ENCODE results near the gene GIPR. TPM values are rescaled to one million over a fixed set of nuclear protein-coding genes. Genes with fewer than 3 reads are reported as not detected.
"Not testable (repeated sequence)": the region's sequence is repeated elsewhere in the genome, so short reads cannot be mapped to it uniquely, and the experiment has no call there.

GIPR gene
- total RNA-seq, 1 donor from 2014 or later: 0.52 TPM

DNA sequence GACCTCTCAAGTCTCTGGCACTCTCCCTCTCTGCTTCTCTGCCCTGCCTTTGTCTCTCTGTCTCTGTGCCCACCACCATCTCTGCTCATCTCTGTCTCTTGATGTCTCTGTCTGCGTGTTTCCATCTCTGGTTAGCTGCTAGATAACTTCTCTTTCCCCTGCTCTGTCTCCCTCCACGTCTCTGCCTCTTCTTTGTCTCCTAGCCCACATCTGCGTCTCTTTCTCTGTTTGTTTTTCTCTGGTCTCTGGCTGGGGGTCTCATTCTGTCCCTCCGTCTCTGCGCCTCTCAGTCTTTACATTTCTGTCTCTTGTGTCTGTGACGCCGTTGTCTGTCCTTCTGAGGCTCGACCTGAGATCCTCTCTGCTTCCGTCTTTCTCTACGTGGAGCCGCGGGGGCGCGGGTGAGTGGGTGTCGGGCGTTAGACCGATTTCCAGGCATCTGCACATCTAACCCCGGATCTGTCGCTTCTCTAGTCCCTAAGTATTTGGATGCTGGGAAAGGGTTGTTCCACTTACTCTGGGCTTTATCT lies 386 bp downstream of the GIPR start:
- H3K9ac ChIP-seq (ENCODE audit: low read depth in 1 of 3, low read length in 3 of 3): no peak overlapping the region
- no peak overlapping the region for H3K27ac ChIP-seq (ENCODE audit: low read depth, low read length)
- H3K9me3 ChIP-seq (ENCODE audit: control insufficient read depth in 3 of 3, low read length in 3 of 3): no peaks in the 10 kb centered on the region
- no peaks in the 10 kb centered on the region for H3K36me3 ChIP-seq (ENCODE audit: control insufficient read depth in 3 of 3, insufficient read depth in 3 of 3, low read length in 3 of 3)
- H3K27me3 ChIP-seq (ENCODE audit: control insufficient read depth in 3 of 3, insufficient read depth in 3 of 3, low read length in 3 of 3): peaks cover 60 to 70% (median 66%) of the 10 kb centered on the region in 3 donors
- H3K4me3 ChIP-seq (ENCODE audit: low read length in 3 of 3): peak overlapping the region; percentile 0 to 52 (median 4)
- peaks cover 8 to 15% (median 14%) of the 10 kb centered on the region in 3 donors for H3K4me1 ChIP-seq (ENCODE audit: control insufficient read depth in 3 of 3, insufficient read depth in 3 of 3, low read length in 3 of 3)

- peaks cover 52 to 69% (median 58%) of the 10 kb centered on the region in 3 donors for H3K27me3 ChIP-seq (ENCODE audit: control insufficient read depth in 3 of 3, insufficient read depth in 3 of 3, low read length in 3 of 3)
Measured at GRCh38 chr19:45670670-45671453, 2.8 kb downstream of the GIPR start.

GRCh38 chr19:45674946-45675345 lies 6.9 kb downstream of the GIPR start:
- Histone ChIP-seq H3K27me3 (ENCODE audit: control insufficient read depth in 3 of 3, insufficient read depth in 3 of 3, low read length in 3 of 3) (peaks cover 47 to 58% (median 47%) of the 10 kb centered on the region in 3 donors), H3K36me3 (ENCODE audit: control insufficient read depth in 3 of 3, insufficient read depth in 3 of 3, low read length in 3 of 3) (no peaks in the 10 kb centered on the region), H3K9ac (ENCODE audit: low read depth in 1 of 3, low read length in 3 of 3) (no peak overlapping the region), H3K4me1 (ENCODE audit: control insufficient read depth in 3 of 3, insufficient read depth in 3 of 3, low read length in 3 of 3) (peaks cover 11 to 12% (median 11%) of the 10 kb centered on the region in 3 donors), H3K9me3 (ENCODE audit: control insufficient read depth in 3 of 3, low read length in 3 of 3) (no peaks in the 10 kb centered on the region), H3K4me3 (ENCODE audit: low read length in 3 of 3) (no peak overlapping the region), H3K27ac (ENCODE audit: low read depth, low read length) (no peak overlapping the region)

More at GRCh38 chr19:45670670-45671453, 2.8 kb downstream of the GIPR start:
- peaks cover 8 to 15% (median 14%) of the 10 kb centered on the region in 3 donors for H3K4me1 ChIP-seq (ENCODE audit: control insufficient read depth in 3 of 3, insufficient read depth in 3 of 3, low read length in 3 of 3)
- H3K9ac ChIP-seq (ENCODE audit: low read depth in 1 of 3, low read length in 3 of 3): no peak overlapping the region
- H3K4me3 ChIP-seq (ENCODE audit: low read length in 3 of 3): no peak overlapping the region
- no peaks in the 10 kb centered on the region for H3K36me3 ChIP-seq (ENCODE audit: control insufficient read depth in 3 of 3, insufficient read depth in 3 of 3, low read length in 3 of 3)
- no peak overlapping the region for H3K27ac ChIP-seq (ENCODE audit: low read depth, low read length)
- H3K9me3 ChIP-seq (ENCODE audit: control insufficient read depth in 3 of 3, low read length in 3 of 3): no peaks in the 10 kb centered on the region

DNA sequence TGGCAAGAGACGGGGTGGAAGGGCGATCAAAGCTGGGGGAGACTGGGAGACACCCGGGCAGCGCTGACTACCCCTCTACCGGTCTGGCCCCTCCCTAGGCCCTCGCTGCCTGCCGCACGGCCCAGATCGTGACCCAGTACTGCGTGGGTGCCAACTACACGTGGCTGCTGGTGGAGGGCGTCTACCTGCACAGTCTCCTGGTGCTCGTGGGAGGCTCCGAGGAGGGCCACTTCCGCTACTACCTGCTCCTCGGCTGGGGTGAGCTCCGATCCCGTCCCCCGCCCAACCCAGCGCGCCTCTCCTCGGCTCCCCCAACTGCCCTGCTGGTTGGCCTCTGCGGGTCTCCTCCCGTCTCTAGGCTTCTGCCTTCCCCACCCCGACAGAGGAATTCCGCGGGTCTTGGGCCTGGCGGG lies 8.8 kb downstream of the GIPR start:
- Histone ChIP-seq H3K4me1 (ENCODE audit: control insufficient read depth in 3 of 3, insufficient read depth in 3 of 3, low read length in 3 of 3) (peaks cover 18 to 19% (median 18%) of the 10 kb centered on the region in 3 donors), H3K9me3 (ENCODE audit: control insufficient read depth in 3 of 3, low read length in 3 of 3) (no peaks in the 10 kb centered on the region), H3K27me3 (ENCODE audit: control insufficient read depth in 3 of 3, insufficient read depth in 3 of 3, low read length in 3 of 3) (peaks cover 32 to 42% (median 32%) of the 10 kb centered on the region in 3 donors), H3K36me3 (ENCODE audit: control insufficient read depth in 3 of 3, insufficient read depth in 3 of 3, low read length in 3 of 3) (no peaks in the 10 kb centered on the region), H3K27ac (ENCODE audit: low read depth, low read length) (no peak overlapping the region), H3K4me3 (ENCODE audit: low read length in 3 of 3) (no peak overlapping the region), H3K9ac (ENCODE audit: low read depth in 1 of 3, low read length in 3 of 3) (no peak overlapping the region)

GRCh38 chr19:45677351-45678230 lies 9.6 kb downstream of the GIPR start:
- no peak overlapping the region for H3K4me3 ChIP-seq (ENCODE audit: low read length in 3 of 3)
- H3K9ac ChIP-seq (ENCODE audit: low read depth in 1 of 3, low read length in 3 of 3): peak overlapping the region in 1 of 3 donors; percentile 8
- H3K27ac ChIP-seq (ENCODE audit: low read depth, low read length): no peak overlapping the region
- no peaks in the 10 kb centered on the region for H3K9me3 ChIP-seq (ENCODE audit: control insufficient read depth in 3 of 3, low read length in 3 of 3)
- peaks cover 29 to 40% (median 32%) of the 10 kb centered on the region in 3 donors for H3K27me3 ChIP-seq (ENCODE audit: control insufficient read depth in 3 of 3, insufficient read depth in 3 of 3, low read length in 3 of 3)
- peaks cover 19 to 22% (median 21%) of the 10 kb centered on the region in 3 donors for H3K4me1 ChIP-seq (ENCODE audit: control insufficient read depth in 3 of 3, insufficient read depth in 3 of 3, low read length in 3 of 3)
- no peaks in the 10 kb centered on the region for H3K36me3 ChIP-seq (ENCODE audit: control insufficient read depth in 3 of 3, insufficient read depth in 3 of 3, low read length in 3 of 3)

DNA sequence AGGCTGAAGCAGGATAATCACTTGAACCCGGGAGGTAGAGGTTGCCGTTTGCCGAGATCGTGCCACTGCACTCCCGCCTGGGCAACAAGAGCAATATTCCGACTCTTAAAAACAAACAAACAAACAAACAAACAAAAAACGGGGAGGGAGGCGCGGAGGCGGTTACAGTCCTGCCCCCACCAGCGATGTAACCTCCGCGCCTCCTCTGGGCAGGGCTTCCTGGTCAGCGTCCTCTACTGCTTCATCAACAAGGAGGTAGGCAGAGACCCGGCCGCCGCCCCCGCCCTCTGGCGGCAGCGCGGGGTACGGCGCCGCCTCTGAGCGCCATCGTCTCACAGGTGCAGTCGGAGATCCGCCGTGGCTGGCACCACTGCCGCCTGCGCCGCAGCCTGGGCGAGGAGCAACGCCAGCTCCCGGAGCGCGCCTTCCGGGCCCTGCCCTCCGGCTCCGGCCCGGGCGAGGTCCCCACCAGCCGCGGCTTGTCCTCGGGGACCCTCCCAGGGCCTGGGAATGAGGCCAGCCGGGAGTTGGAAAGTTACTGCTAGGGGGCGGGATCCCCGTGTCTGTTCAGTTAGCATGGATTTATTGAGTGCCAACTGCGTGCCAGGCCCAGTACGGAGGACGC lies 13.5 kb downstream of the GIPR start:
- no peaks in the 10 kb centered on the region for H3K9me3 ChIP-seq (ENCODE audit: control insufficient read depth in 3 of 3, low read length in 3 of 3)
- H3K4me3 ChIP-seq (ENCODE audit: low read length in 3 of 3): peak overlapping the region; percentile 62 to 66 (median 65)
- peaks cover 19 to 22% (median 21%) of the 10 kb centered on the region in 3 donors for H3K4me1 ChIP-seq (ENCODE audit: control insufficient read depth in 3 of 3, insufficient read depth in 3 of 3, low read length in 3 of 3)
- peaks cover 7 to 11% (median 9%) of the 10 kb centered on the region in 3 donors for H3K36me3 ChIP-seq (ENCODE audit: control insufficient read depth in 3 of 3, insufficient read depth in 3 of 3, low read length in 3 of 3)
- H3K27ac ChIP-seq (ENCODE audit: low read depth, low read length): no peak overlapping the region
- peaks cover 21 to 28% (median 26%) of the 10 kb centered on the region in 3 donors for H3K27me3 ChIP-seq (ENCODE audit: control insufficient read depth in 3 of 3, insufficient read depth in 3 of 3, low read length in 3 of 3)
- H3K9ac ChIP-seq (ENCODE audit: low read depth in 1 of 3, low read length in 3 of 3): peak overlapping the region in 2 of 3 donors; percentile 69 to 75

DNA sequence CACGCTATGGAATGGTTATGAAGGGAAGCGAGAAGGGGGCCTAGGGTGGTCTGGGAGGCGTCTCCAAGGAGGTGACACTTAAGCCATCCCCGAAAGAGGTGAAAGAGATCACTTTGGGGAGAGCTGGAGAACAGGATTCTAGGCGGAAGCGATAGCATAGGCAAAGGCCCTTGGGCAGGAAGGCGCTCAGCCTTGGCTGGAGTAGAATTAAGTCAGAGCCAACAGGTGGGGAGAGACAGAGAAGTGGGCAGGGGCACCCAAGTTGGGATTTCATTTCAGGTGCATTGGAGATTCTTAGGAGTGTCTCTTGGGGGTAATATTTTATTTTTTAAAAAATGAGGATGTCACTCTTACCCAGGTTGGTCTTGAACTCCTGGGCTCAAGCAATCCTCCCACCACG lies 14.1 kb downstream of the GIPR start:
- H3K27me3 ChIP-seq (ENCODE audit: control insufficient read depth in 3 of 3, insufficient read depth in 3 of 3, low read length in 3 of 3): peaks cover 16 to 23% (median 21%) of the 10 kb centered on the region in 3 donors
- peak overlapping the region in 2 of 3 donors; percentile 65 to 66 for H3K4me3 ChIP-seq (ENCODE audit: low read length in 3 of 3)
- no peak overlapping the region for H3K27ac ChIP-seq (ENCODE audit: low read depth, low read length)
- no peaks in the 10 kb centered on the region for H3K9me3 ChIP-seq (ENCODE audit: control insufficient read depth in 3 of 3, low read length in 3 of 3)
- peaks cover 10 to 13% (median 11%) of the 10 kb centered on the region in 3 donors for H3K36me3 ChIP-seq (ENCODE audit: control insufficient read depth in 3 of 3, insufficient read depth in 3 of 3, low read length in 3 of 3)
- peak overlapping the region in 2 of 3 donors; percentile 69 to 75 for H3K9ac ChIP-seq (ENCODE audit: low read depth in 1 of 3, low read length in 3 of 3)
- peaks cover 16 to 18% (median 16%) of the 10 kb centered on the region in 3 donors for H3K4me1 ChIP-seq (ENCODE audit: control insufficient read depth in 3 of 3, insufficient read depth in 3 of 3, low read length in 3 of 3)

GRCh38 chr19:45682908-45683307 lies 14.9 kb downstream of the GIPR start:
- H3K36me3 ChIP-seq (ENCODE audit: control insufficient read depth in 3 of 3, insufficient read depth in 3 of 3, low read length in 3 of 3): peaks cover 17 to 21% (median 19%) of the 10 kb centered on the region in 3 donors
- H3K4me1 ChIP-seq (ENCODE audit: control insufficient read depth in 3 of 3, insufficient read depth in 3 of 3, low read length in 3 of 3): peaks cover 10 to 13% (median 12%) of the 10 kb centered on the region in 3 donors
- H3K27me3 ChIP-seq (ENCODE audit: control insufficient read depth in 3 of 3, insufficient read depth in 3 of 3, low read length in 3 of 3): peaks cover 9 to 15% (median 14%) of the 10 kb centered on the region in 3 donors
- H3K9ac ChIP-seq (ENCODE audit: low read depth in 1 of 3, low read length in 3 of 3): no peak overlapping the region
- H3K4me3 ChIP-seq (ENCODE audit: low read length in 3 of 3): no peak overlapping the region
- no peak overlapping the region for H3K27ac ChIP-seq (ENCODE audit: low read depth, low read length)
- no peaks in the 10 kb centered on the region for H3K9me3 ChIP-seq (ENCODE audit: control insufficient read depth in 3 of 3, low read length in 3 of 3)

- Histone ChIP-seq H3K4me1 (ENCODE audit: control insufficient read depth in 3 of 3, insufficient read depth in 3 of 3, low read length in 3 of 3) (peaks cover 7 to 11% (median 10%) of the 10 kb centered on the region in 3 donors), H3K36me3 (ENCODE audit: control insufficient read depth in 3 of 3, insufficient read depth in 3 of 3, low read length in 3 of 3) (peaks cover 25 to 28% (median 25%) of the 10 kb centered on the region in 3 donors)
- not testable (repeated sequence) for H3K9ac ChIP-seq (ENCODE audit: low read depth in 1 of 3, low read length in 3 of 3); H3K27me3 ChIP-seq (ENCODE audit: control insufficient read depth in 3 of 3, insufficient read depth in 3 of 3, low read length in 3 of 3); H3K4me3 ChIP-seq (ENCODE audit: low read length in 3 of 3); H3K27ac ChIP-seq (ENCODE audit: low read depth, low read length); H3K9me3 ChIP-seq (ENCODE audit: control insufficient read depth in 3 of 3, low read length in 3 of 3)
Measured at GRCh38 chr19:45685045-45685444, 17.0 kb downstream of the GIPR start.

Data from skeletal muscle tissue (tissue), 4 donors.